Glutamatergic neuron (in vitro differentiated cells): ENCODE data around the gene CC2D1A. TPM values are rescaled to one million over a fixed set of nuclear protein-coding genes. Genes with fewer than 3 reads are reported as not detected.
"Not testable (repeated sequence)": the region's sequence is repeated elsewhere in the genome, so short reads cannot be mapped to it uniquely, and the experiment has no call there.

Source experiments
- DNase-seq: peaks from one replicate; pipeline ENCODE4 v3.0.0; 2022
- H3K27ac Mint-ChIP-seq: one replicate; pipeline ENCODE4 v1.8.0; 2020; ENCODE audit warnings: mild to moderate bottlenecking, mixed read lengths, inconsistent platforms; ENCODE audit not compliant: unreplicated experiment
- H3K27me3 Mint-ChIP-seq: one replicate; pipeline ENCODE4 v1.8.0; 2020; ENCODE audit warnings: mild to moderate bottlenecking, moderate library complexity, mixed read lengths, inconsistent platforms; ENCODE audit not compliant: unreplicated experiment
- H3K36me3 Mint-ChIP-seq: one replicate; pipeline ENCODE4 v1.8.0; 2020; ENCODE audit warnings: mild to moderate bottlenecking, mixed read lengths, inconsistent platforms; ENCODE audit not compliant: unreplicated experiment
- H3K4me1 Mint-ChIP-seq: one replicate; pipeline ENCODE4 v1.8.0; 2020; ENCODE audit warnings: mild to moderate bottlenecking, low read depth, mixed read lengths, inconsistent platforms; ENCODE audit not compliant: unreplicated experiment
- H3K4me3 Mint-ChIP-seq: one replicate; pipeline ENCODE4 v1.8.0; 2020; ENCODE audit warnings: mild to moderate bottlenecking, mixed read lengths, inconsistent platforms; ENCODE audit not compliant: unreplicated experiment
- H3K9me3 Mint-ChIP-seq: one replicate; pipeline ENCODE4 v1.8.0; 2020; ENCODE audit warnings: mild to moderate bottlenecking, moderate library complexity, mixed read lengths, inconsistent platforms; ENCODE audit not compliant: unreplicated experiment
- total RNA-seq: library from RNA; stranded (reverse); fragmentation: NEBNext Ultra II Directional; extraction: Animal tissue kit (Norgen Biotek cat#: 25700); gene quantifications from one replicate; pipeline ENCODE4 v1.2.1, GENCODE V29; 2021; ENCODE audit not compliant: unreplicated experiment
- TF ChIP-seq, protein P1 (sequence below): fragments of 200-600 bp; sonication (generic); IDR thresholded peaks from one replicate; pipeline ENCODE4 v1.5.0; 2021; ENCODE audit not compliant: partially characterized antibody, unreplicated experiment

Gene CC2D1A
- total RNA-seq, 1 donor from 2014 or later = 56.3 TPM

DNA sequence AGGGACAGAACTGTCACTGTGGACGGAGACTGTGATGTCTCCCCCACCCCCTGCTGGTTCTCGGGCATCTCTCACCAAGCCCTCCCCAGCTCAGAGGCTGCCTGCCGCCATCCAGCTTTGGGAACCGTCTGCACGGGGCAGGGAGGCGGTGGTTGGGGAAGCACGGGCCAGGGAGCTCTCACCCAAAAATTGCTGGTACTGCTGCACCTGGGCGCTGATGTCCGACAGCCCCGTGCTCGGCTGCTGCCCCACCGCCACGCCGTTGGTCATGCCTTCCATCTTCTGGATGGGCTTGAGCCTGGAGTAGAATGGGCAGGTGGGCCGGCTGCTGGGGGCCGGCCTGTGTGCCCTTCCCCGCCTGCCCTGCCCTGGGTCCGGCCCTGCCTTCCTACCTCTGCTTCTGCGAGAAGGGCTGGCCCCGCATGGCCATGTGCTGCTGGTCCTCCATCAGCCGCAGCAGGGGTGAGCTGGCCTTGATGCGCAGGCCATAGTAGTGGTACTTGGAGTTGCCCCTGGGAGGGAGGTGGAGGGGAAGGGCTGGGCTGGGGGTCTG is 62.5 kb downstream of the CC2D1A start:
- Mint-ChIP-seq H3K27ac (no peak overlapping the region), H3K9me3 (peaks cover 3% of the 10 kb centered on the region), H3K36me3 (peaks cover 3% of the 10 kb centered on the region), H3K4me1 (no peaks in the 10 kb centered on the region), H3K4me3 (no peak overlapping the region), H3K27me3 (peaks cover 1% of the 10 kb centered on the region)
- no peak for DNase-seq
- TF ChIP-seq, protein P1, sequence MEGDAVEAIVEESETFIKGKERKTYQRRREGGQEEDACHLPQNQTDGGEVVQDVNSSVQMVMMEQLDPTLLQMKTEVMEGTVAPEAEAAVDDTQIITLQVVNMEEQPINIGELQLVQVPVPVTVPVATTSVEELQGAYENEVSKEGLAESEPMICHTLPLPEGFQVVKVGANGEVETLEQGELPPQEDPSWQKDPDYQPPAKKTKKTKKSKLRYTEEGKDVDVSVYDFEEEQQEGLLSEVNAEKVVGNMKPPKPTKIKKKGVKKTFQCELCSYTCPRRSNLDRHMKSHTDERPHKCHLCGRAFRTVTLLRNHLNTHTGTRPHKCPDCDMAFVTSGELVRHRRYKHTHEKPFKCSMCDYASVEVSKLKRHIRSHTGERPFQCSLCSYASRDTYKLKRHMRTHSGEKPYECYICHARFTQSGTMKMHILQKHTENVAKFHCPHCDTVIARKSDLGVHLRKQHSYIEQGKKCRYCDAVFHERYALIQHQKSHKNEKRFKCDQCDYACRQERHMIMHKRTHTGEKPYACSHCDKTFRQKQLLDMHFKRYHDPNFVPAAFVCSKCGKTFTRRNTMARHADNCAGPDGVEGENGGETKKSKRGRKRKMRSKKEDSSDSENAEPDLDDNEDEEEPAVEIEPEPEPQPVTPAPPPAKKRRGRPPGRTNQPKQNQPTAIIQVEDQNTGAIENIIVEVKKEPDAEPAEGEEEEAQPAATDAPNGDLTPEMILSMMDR = no peak

DNA sequence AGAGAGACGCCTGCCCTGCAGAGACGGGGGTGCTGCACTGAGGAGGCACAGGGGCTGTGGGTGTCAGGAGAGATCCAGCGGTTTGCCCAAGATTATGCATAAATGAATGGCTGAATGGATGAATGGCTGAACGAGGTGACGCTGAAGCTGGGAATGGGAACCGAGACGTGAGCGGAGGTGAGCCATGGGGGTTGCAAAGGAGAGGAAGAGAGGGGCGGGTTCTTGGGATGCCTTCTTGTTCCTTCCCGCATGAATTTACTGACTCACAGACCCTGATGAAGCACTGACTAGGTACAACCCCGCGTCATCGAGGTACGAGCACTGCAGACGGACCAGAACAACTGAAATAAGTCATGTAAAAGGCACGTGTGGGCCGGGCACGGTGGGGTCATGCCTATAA is 63.0 kb downstream of the CC2D1A start:
- no peak for DNase-seq
- no peak overlapping the region for H3K27ac Mint-ChIP-seq

DNA sequence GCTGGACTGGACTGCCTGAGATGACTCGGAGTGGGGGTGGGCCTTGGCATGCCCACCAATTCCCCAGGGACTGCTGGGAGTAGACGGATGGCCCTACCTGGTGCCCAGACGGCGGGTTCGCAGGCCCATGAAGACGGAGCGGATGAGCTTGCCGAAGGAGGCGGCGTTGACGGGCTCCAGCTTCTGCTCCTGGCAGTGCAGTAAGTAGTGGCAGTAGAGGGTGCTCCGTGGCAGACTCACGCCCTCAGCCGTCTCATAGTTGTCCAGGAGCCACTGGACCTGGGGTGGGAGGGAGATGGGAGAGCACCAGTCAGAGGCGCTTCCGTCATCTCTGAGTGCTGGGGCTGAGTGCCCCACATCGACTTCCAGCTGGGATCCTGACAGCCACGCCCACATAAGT is 63.9 kb downstream of the CC2D1A start:
- Mint-ChIP-seq H3K9me3 (peaks cover 11% of the 10 kb centered on the region), H3K4me3 (no peak overlapping the region), H3K36me3 (peaks cover 3% of the 10 kb centered on the region), H3K27me3 (peaks cover 7% of the 10 kb centered on the region), H3K27ac (no peak overlapping the region), H3K4me1 (peaks cover 5% of the 10 kb centered on the region)
- DNase-seq = no peak
- TF ChIP-seq, protein P1 = no peak

More for the DNA sequence above, 63.0 kb downstream of the CC2D1A start:
- Mint-ChIP-seq H3K27me3 (peaks cover 2% of the 10 kb centered on the region), H3K4me3 (no peak overlapping the region), H3K9me3 (peaks cover 5% of the 10 kb centered on the region), H3K36me3 (peaks cover 3% of the 10 kb centered on the region), H3K4me1 (peaks cover under 1% of the 10 kb centered on the region)
- TF ChIP-seq, protein P1 = no peak

DNA sequence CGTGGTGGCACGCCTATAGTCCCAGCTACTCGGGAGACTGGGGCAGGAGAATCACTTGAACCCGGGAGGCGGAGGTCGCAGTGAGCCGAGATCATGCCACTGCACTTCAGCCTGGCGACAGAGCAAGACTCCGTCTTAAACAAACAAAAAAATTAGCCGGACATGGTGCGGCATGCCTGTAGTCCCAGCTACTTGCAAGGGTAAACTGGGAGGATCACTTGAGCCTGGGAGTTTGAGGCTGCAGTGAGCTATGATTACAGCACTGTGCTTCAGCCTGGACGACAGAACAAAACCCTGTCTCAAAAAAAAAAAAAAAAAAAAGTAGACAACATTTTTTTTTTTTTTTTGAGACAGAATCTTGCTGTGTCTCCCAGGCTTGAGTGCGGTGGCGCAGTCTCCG is 65.9 kb downstream of the CC2D1A start:
- DNase-seq, H3K27ac Mint-ChIP-seq, H3K4me3 Mint-ChIP-seq, H3K9me3 Mint-ChIP-seq, H3K27me3 Mint-ChIP-seq, H3K4me1 Mint-ChIP-seq, H3K36me3 Mint-ChIP-seq: not testable (repeated sequence)

DNA sequence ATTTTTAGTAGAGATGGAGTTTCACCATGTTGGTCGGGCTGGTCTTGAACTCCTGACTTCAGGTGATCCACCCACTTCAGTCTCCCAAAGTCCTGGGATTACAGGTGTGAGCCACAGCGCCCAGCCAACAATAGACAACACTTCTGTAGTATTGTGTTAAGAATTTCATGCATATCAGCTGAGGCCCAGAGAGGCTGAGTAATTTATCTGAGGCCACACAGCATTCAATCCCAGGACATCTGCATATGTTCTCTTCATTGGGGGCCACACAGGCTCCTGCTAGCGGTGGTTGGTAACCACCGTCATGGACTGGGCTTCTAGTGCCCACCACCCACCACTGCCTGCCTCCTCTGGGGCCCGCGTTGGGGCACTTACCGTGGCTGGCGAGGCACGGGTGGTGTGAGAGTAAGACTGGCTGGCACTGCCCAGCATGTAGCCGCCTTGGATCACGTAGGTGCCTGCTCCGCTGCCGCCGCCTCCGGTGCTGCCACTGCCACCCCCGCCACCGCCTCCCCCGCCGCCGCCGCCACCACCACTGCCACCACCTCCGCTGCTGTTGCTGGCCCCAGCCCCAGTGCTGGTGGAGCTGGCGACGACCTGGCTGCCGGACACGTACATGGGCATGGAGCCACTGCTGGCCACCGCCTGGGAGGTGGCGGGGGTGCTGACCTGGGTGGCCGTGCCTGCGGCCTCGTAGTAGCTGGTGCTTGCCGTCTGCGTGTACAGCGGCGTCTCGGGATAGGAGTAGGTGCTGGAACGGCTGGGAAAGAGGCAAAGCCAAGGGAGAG is 66.6 kb downstream of the CC2D1A start:
- DNase-seq = no peak
- H3K4me3 Mint-ChIP-seq = no peak overlapping the region
- H3K4me1 Mint-ChIP-seq = peaks cover 5% of the 10 kb centered on the region
- H3K9me3 Mint-ChIP-seq = peaks cover 10% of the 10 kb centered on the region
- H3K36me3 Mint-ChIP-seq = peaks cover 3% of the 10 kb centered on the region
- peaks cover 6% of the 10 kb centered on the region for H3K27me3 Mint-ChIP-seq
- H3K27ac Mint-ChIP-seq = no peak overlapping the region
- TF ChIP-seq, protein P1 = no peak

DNA sequence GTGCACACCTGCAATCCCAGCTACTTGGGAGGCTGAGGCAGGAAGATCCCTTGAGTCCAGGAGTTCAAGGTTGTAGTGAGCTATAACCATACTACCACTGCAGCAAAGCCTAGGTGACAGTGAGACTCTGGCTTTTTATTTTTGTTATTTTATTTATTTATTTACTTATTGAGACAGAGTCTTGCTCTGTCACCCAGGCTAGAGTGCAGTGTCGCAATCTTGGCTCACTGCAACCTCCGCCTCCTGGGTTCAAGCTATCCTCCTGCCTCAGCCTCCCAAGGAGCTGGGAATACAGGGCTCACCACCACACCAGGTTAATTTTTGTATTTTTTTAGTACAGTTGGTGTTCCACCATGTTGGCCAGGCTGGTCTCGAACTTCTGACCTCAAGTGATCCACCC is 67.5 kb downstream of the CC2D1A start:
- not testable (repeated sequence) for H3K27ac Mint-ChIP-seq, H3K9me3 Mint-ChIP-seq, H3K27me3 Mint-ChIP-seq, H3K4me1 Mint-ChIP-seq, DNase-seq, H3K36me3 Mint-ChIP-seq, H3K4me3 Mint-ChIP-seq
